ENCODE results near the gene SLFNL1.

- no peak for TF ChIP-seq POLR2A (IDR thresholded peaks at IDR 0.05; ENCODE audit: low read depth, low read length)
- TF ChIP-seq SPI1 (IDR thresholded peaks at IDR 0.05; ENCODE audit: low read depth, low read length): no peak
- TF ChIP-seq TAF1 (IDR thresholded peaks at IDR 0.05; ENCODE audit: low read depth, low read length): no peak
- TF ChIP-seq POLR2AphosphoS5 (IDR thresholded peaks at IDR 0.05; ENCODE audit: low read depth, low read length): no peak
- no peak for TF ChIP-seq POU2F2 (IDR thresholded peaks at IDR 0.05; ENCODE audit: low read depth, low read length)
Observed at GRCh38 chr1:41015281-41015896, 6.1 kb downstream of the SLFNL1 start.
